Astrocyte (in vitro differentiated cells and primary cell): ENCODE data around the gene RPUSD4.

Experiments
- EZH2 ChIP-seq: IDR thresholded peaks from 2 replicates; pipeline ENCODE4 v1.6.1; 2012; ENCODE audit warnings: mild to moderate bottlenecking, low read length, inconsistent platforms; ENCODE audit not compliant: insufficient read depth
- TF ChIP-seq, protein P1 (sequence below): IDR thresholded peaks from 2 replicates; pipeline ENCODE4 v1.5.1; 2011; ENCODE audit warnings: low read depth, mild to moderate bottlenecking, inconsistent platforms, low read length, moderate library complexity; ENCODE audit not compliant: insufficient read depth

DNA sequence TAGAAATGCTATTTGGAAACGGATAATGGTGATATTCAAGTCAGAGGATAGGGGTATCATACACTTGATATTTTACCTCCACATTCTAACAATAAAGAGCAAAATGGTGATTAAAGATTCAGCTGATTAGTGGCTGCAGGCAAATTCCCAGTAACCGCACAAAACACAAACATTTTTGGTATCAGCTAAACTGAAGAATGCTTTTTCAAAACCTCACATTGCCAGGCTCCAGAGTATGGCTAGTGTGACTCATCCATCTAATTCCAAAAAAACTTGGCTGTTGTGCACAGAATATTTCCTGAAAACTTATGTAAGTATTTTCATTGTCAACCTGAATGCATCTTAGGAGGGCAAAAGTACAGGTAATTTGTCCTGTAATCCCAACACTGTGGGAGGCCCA, 46.3 kb upstream of the RPUSD4 start:
- TF ChIP-seq, protein P1, sequence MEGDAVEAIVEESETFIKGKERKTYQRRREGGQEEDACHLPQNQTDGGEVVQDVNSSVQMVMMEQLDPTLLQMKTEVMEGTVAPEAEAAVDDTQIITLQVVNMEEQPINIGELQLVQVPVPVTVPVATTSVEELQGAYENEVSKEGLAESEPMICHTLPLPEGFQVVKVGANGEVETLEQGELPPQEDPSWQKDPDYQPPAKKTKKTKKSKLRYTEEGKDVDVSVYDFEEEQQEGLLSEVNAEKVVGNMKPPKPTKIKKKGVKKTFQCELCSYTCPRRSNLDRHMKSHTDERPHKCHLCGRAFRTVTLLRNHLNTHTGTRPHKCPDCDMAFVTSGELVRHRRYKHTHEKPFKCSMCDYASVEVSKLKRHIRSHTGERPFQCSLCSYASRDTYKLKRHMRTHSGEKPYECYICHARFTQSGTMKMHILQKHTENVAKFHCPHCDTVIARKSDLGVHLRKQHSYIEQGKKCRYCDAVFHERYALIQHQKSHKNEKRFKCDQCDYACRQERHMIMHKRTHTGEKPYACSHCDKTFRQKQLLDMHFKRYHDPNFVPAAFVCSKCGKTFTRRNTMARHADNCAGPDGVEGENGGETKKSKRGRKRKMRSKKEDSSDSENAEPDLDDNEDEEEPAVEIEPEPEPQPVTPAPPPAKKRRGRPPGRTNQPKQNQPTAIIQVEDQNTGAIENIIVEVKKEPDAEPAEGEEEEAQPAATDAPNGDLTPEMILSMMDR, result no peak
- no peak for TF ChIP-seq EZH2
